GM21717 (cell line): ENCODE data around the gene THBS1.

Experiments
- ATAC-seq: cut with Tn5 transposase; IDR thresholded peaks from one replicate; pipeline ENCODE4 v1.9.1; 2021; ENCODE audit warnings: mild to moderate bottlenecking, moderate library complexity; ENCODE audit not compliant: unreplicated experiment

Gene THBS1

GRCh38 chr15:39629371-39629770, 48.5 kb downstream of the THBS1 start:
- ATAC-seq: no peak

DNA sequence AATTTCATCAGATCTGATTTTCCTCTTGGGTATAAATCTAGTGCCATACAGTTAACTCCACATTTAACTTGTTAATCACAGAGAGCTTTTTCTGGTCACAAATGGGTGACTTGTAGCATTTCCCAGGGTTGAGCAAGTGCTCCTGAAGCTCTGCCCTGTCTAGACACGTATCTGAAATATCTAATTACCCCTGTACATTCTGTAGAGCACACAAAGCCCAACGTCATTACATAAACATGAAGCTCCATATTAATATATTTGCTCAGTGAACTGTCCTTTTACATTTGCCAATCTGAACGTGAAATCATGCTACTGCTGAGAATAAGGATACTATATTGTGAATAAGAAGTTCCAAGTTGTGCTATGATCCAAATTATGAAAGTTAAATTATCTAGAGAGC, 49.0 kb downstream of the THBS1 start:
- ATAC-seq: no peak

GRCh38 chr15:39631357-39631756, 50.5 kb downstream of the THBS1 start:
- no peak for ATAC-seq

- no peak for ATAC-seq
Observed at GRCh38 chr15:39638041-39638440, 57.2 kb downstream of the THBS1 start.

- no peak for ATAC-seq
Observed at GRCh38 chr15:39639037-39639436, 58.2 kb downstream of the THBS1 start.

GRCh38 chr15:39640665-39641064, 59.8 kb downstream of the THBS1 start:
- no peak for ATAC-seq

GRCh38 chr15:39641191-39641889, 60.5 kb downstream of the THBS1 start:
- no peak for ATAC-seq

DNA sequence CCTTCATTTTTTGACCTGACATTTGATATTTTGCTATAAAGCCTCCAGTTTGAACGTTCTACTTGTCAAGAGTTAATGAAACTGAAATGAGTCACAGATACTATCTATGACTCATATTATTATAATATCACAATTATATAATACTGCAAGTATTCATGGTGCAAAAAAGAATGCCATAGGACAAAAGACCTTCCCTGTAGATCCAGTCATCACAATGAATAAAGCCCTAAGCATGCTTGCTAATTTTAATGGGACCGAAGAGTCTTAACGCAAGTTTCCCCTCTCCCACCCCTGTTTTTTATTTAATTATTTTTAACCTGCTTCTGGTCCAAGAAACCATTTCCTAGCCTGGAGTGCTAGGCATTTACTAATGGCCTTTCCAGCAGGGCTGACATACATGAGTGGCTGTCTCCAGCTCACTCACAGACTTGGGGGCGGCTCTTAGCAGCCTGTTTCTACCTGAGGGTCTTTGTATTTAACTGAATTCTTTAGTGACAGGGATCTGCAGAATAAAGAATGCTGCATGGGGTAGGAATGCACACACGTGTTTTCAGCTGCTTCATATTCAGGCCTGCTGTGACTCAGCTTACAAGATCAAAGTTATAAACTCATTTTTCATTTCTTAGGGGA, 61.2 kb downstream of the THBS1 start:
- ATAC-seq: no peak

DNA sequence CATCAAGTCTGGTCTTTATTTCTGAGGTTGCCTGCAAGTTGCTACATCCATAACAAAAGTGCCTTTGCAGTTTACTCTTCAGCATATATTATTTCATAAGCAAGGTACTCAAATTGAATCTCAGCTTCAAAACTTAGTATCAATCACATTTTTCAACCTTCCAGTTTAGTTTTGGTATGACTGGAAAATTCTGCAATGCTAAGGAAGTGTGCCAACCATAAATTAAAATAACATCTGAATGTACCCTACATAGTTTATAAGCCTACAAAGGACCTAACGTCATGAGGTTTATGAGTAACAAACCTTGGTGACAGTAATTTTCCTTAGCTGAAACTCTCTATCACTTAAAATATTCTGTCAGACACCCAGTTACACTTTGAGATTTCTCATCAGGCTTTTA, 62.8 kb downstream of the THBS1 start:
- ATAC-seq: no peak

- ATAC-seq: no peak
Observed at GRCh38 chr15:39644136-39644535, 63.3 kb downstream of the THBS1 start.

DNA sequence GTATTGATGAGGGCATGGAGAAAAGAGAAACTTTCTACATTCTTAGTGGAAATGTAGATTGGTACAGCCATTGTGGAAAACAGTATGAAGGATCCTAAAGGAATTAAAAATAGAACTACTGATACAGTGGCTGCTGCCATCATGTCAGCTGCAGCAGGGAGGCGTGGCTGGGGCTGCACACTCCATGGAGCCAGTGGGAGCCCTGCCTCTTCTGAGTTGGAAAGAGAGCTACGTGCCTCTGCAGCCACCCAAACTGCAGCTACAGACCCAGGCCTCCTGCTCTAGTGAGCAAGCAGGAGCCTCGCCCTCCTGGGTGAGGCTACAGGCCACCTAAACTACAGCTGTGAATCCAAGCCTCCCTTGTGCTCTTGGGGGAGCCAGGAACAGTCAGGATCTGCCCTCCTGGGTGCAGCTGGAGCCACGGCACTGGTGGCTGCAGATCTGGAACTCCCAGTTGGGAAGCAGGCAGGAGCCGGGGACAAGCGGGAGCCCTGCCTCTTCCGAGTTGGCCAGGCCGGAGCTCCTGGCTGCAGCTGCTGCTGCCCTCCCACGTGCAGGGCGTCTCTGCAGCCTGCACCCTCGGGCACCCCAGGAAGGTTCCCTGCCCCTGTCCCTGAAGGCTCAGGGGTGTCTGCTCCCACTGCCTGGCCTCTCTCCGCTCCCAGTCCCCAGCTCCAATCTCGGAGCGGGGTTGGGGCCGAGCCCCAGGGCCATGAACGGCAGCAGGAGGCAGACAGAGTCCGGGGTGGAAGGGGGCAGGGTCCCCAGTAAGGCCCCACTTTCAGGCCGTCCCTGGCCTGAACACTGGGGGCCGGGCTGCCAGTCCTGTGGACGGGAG, 64.5 kb downstream of the THBS1 start:
- ATAC-seq: no peak

GRCh38 chr15:39645976-39646257, 65.0 kb downstream of the THBS1 start:
- ATAC-seq: no peak

DNA sequence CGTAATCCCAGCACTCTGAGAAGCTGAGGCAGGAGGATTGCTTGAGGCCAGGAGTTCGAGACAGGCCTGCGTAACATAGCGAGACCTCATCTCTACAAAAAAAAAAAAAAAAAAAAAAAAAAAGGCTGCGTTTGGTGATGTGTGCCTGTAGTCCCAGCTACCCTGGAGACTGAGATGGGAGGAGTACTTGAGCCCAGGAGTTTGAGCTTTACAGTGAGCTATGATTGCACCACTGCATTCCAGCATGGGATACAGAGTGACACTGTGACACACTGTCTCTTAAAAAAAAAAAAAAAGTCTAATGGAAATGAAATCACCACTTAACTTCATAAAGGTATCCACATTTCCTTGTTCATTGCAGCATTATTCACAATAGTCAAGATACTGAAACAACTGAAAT, 65.5 kb downstream of the THBS1 start:
- ATAC-seq: no peak
